Heart left ventricle (tissue), 13 donors: ENCODE results near the gene RASA4B.

ENCODE experiments used
- CTCF ChIP-seq, 12 donors: fragments of 200-600 bp; sonication (generic) in 4 of 12; IDR thresholded peaks; one replicate each; pipeline versions ENCODE4 v1.5.0 to v1.8.0; 2018 to 2022; ENCODE audit warnings: antibody characterized with exemption in 12 of 12, mild to moderate bottlenecking in 5 of 12
- POLR2A ChIP-seq, 2 donors: fragments of 450-650 bp; IDR thresholded peaks; one replicate each; pipeline ENCODE4 v1.6.1; 2017; ENCODE audit warnings: antibody characterized with exemption in 2 of 2, mild to moderate bottlenecking in 2 of 2, moderate library complexity in 2 of 2
- donor health status: ischemic (EF 13 %, LVEDD 7.1; RV severe dilation, severe dysfunction).
- donor health status: DM: no; HTN: yes; CAD: no.
- donor health status: DM: no; HTN: no; CAD: no.
- donor health status: ischemic (EF 25% LVEDD 6.9; RV normal size, moderate dysfunction).
- donor health status: ischemic (EF 25% LVEDD 5.7; RV mildly dilated, moderate dysfunction).
- donor health status: ischemic (EF 35%, LVEDD 5.7; RV mildly dilated, moderate dysfunction).
- donor health status: nonischemic (EF 11% LVEDD 7.7; RV severe dilation, severe dysfunction).
- donor health status: DM: yes; HTN: yes; CAD: no.
- donor health status: PGD.
- donor health status: ischemic (EF 29% LVEDD 5.4; RV normal size, mild dysfunction).
- donor health status: nonischemic (EF 23%, LVEDD 6.1; RV moderate dilation, normal function).

DNA sequence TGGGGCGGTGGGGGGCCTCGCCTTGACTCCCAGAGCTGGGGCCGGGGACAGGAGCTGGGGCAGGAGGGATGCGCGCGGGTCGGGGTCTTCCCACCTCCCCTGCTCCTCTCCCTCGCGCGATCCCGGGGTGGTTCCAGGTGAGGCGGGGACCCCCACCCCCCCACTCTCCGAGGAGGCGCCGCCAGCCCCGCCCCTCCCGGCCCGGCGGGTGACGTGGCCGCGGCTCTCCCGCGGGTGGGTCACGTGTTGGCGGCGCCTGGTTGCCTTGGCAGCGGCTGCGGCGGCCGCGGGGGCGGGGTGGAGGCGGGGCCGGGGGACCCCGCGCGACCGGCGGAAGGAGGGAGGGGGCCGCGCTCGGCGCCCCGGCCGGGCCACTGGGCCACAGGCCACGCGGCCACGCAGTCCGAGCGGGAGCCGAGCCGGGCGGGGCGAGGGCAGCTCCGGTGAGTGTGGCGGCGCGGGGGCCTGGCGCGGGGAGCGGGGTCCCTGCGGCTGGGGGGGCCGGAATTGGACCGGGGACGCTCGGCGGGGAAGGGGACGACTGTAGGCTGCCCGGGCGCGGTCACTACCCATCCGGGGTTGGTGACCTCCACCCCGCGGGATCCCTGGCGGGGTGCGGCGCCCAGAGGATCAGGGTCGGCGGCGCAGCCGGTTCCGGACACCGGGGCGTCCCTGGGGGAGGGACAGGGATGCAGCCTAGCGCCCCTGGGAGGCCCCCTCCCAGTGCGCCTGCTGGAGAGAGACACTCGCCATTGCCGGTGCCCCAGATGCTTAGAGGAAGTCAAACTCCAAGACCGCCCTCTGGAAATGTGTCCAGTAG is 84.1 kb downstream of the RASA4B start, which contains the start of gene ORAI2:
- TF ChIP-seq CTCF (IDR thresholded peaks at IDR 0.05): no peak
- TF ChIP-seq POLR2A (IDR thresholded peaks at IDR 0.05): peak in 1 of 2 donors; percentile 30
